PC-9 (cell line): Measurements from ENCODE around the gene PDE4B.

Source experiments
- CTCF ChIP-seq: fragments of 200-600 bp; sonication (generic); conservative IDR thresholded peaks from 2 replicates; pipeline ENCODE4 v1.6.1; 2017; ENCODE audit warnings: mixed run types, antibody characterized with exemption, mild to moderate bottlenecking, moderate library complexity
- EZH2 ChIP-seq: fragments of 200-600 bp; sonication (generic); IDR thresholded peaks from 2 replicates; pipeline ENCODE4 v1.8.0; 2017; ENCODE audit warnings: antibody characterized with exemption, low read depth

- TF ChIP-seq CTCF, result no peak
- TF ChIP-seq EZH2, result no peak
Observed at GRCh38 chr1:66244429-66244828, 451.7 kb downstream of the PDE4B start.
